Ramos (cell line): Measurements from ENCODE around the gene MYO5A.
"Not testable (repeated sequence)": the region's sequence is repeated elsewhere in the genome, so short reads cannot be mapped to it uniquely, and the experiment has no call there.

Experiments
- in situ Hi-C: fragments of 300-500 bp; cut with MboI; formaldehyde crosslinking; loops from one replicate; pipeline ENCODE4 v1.14.3; 2022; ENCODE audit warnings: low sequenced_read_pairs; ENCODE audit not compliant: unreplicated experiment

MYO5A gene

GRCh38 chr15:52466716-52467115 is 62.0 kb downstream of the MYO5A start:
- in situ Hi-C loops: no loop called here

GRCh38 chr15:52466134-52466701 is 62.5 kb downstream of the MYO5A start:
- in situ Hi-C loops: no loop called here

- in situ Hi-C loops: no loop called here
Observed at GRCh38 chr15:52464478-52464877, 64.2 kb downstream of the MYO5A start.

- in situ Hi-C loops: no loop called here
Observed at GRCh38 chr15:52464040-52464439, 64.6 kb downstream of the MYO5A start.

DNA sequence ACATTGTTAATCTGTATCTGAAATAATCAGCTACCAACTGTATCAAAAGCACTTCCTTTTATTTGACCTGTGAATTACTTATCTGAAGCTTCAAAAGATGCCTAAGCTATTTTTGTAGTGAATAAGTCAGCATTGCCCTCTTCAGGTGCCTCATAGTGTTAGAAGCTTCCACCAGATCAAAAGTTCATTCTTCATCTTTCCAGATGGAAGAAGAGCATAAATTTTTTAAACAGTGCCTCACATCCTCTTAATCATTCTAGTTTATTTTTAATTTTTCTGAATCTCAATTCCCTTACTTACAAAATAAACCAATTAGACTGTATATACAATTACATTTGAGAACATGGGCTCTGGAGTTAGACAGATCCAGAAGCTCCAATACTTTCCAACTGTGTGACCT is 65.0 kb downstream of the MYO5A start:
- in situ Hi-C loops: no loop called here

GRCh38 chr15:52462806-52463360 is 65.8 kb downstream of the MYO5A start:
- in situ Hi-C loops: no loop called here

DNA sequence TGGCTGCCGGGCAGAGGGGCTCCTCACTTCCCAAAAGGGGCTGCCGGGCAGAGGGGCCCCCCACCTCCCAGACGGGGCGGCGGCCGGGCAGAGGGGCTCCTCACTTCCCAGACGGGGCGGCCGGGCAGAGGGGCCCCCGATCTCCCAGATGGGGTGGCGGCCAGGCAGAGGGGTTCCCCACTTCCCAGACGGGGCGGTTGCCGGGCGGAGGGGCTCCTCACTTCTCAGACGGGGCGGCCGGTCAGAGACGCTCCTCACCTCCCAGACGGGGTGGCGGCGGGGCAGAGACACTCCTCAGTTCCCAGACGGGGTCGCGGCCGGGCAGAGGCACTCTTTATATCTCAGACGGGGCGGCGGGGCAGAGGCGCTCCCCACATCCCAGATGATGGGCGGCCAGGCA is 69.0 kb downstream of the MYO5A start:
- in situ Hi-C loops: not testable (repeated sequence)

- in situ Hi-C loops: not testable (repeated sequence)
Observed at GRCh38 chr15:52459265-52459664, 69.4 kb downstream of the MYO5A start.

GRCh38 chr15:52448011-52448890 is 80.4 kb downstream of the MYO5A start:
- in situ Hi-C loops: no loop called here

GRCh38 chr15:52445954-52446353 is 82.7 kb downstream of the MYO5A start:
- in situ Hi-C loops: no loop called here

DNA sequence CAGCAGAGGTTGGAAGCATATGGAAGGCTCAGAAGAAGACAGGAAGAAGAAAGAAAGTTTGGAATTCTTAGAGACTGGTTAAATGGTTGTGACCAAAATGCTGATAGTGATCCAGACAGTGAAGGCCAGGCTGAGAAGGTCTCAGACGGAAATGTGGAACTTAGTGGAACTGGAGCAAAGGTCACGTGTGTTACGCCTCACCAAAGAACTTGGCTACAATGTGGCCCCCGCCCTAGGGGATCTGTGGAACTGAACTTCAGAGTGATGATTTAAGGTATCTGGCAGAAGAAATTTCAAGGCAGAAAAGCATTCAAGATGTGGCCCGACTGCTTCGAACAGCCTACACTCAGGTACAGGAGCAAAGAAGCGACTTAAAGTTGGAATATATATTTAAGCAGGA is 83.1 kb downstream of the MYO5A start:
- in situ Hi-C loops: no loop called here

- in situ Hi-C loops: not testable (repeated sequence)
Observed at GRCh38 chr15:52443205-52443604, 85.5 kb downstream of the MYO5A start.

- in situ Hi-C loops: no loop called here
Observed at GRCh38 chr15:52441841-52442240, 86.8 kb downstream of the MYO5A start.

DNA sequence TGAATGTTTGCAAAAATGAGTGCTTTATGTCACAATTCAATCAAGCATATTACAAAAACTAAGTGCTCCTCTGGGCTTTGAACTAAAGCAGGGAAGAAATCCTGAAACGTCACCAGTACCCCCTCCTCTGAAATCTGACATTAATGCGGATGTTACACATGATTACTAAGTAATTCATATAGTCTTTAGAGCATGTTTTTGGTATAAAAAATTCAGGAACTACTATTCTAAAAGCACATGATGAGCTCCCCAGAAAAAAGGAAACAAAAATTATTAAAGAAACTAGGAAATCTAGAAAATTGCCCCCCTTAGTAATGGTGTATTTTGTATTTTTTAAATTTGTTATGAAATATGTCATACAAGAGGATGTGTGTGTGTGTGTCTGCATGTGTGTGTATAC is 87.7 kb downstream of the MYO5A start:
- in situ Hi-C loops: no loop called here

GRCh38 chr15:52440414-52440813 is 88.3 kb downstream of the MYO5A start:
- in situ Hi-C loops: no loop called here

- in situ Hi-C loops: no loop called here
Observed at GRCh38 chr15:52439470-52439869, 89.2 kb downstream of the MYO5A start.

GRCh38 chr15:52439042-52439441 is 89.6 kb downstream of the MYO5A start:
- in situ Hi-C loops: not testable (repeated sequence)

DNA sequence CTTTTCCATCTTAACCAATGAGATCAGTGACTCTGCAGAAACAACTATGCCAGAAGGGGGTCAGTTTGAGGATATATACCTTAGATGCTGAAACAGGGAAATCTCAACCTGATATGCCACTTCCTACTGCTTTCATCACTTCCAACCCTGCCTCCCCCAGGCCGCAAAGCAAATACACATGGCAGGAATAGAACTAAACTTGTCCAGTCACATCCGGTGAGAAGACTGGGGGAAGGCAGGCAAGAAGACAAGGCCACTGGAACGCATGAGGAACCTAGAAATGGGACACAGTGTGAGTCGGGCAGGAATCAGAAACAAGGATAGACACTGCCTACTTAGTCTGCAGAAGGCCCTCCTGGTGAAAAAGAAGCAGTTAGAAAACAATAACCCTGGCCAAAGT is 90.6 kb downstream of the MYO5A start:
- in situ Hi-C loops: no loop called here

DNA sequence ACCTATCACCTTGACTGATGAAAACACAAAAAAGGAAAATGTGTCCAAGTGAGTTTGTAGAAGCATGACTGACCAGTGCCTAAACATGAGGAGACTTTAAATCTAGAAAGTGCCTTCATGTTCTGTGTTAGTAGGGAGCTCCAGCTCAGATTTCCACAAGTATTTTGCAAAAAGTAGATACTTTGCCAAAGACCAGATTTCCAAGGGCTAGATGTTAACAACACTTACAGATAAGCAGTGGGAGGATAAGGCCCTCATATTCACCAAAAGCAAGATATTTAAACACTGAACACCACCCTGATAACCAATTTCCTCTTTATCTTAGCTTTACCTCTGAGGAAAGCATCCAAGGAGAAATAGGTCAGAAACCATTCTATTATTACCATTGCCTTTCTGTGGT is 91.0 kb downstream of the MYO5A start:
- in situ Hi-C loops: no loop called here

GRCh38 chr15:52436981-52437380 is 91.7 kb downstream of the MYO5A start:
- in situ Hi-C loops: no loop called here

DNA sequence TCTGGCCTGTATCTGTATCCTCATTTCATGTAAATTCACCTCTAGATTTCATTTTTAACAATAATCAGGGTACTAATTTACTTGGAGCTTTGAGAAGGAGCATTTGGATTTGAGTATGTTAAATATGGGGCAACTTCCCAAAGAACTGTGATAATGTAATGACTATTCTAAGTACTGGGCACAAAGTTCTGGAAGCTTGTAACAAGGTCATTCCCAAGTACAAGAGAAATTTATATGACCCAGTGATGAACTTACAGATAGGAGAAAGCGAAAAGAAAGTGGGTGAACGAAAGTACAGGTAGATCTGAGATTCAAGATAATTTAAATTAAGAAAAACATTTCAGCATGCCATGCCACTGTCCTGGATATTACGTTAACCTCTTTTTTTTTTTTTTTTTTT is 93.8 kb downstream of the MYO5A start:
- in situ Hi-C loops: no loop called here

GRCh38 chr15:52428297-52428696 is 100.4 kb downstream of the MYO5A start:
- in situ Hi-C loops: no loop called here
